ENCODE results near the gene RAB11FIP2. TPM values are rescaled to one million over a fixed set of nuclear protein-coding genes. Genes with fewer than 3 reads are reported as not detected.

The RAB11FIP2 gene
- total RNA-seq, 1 experiment from 2014 or later = 18.4 TPM

- Histone ChIP-seq H2BK15ac (ENCODE audit: low read depth, low read length) (no peak overlapping the region), H3K23ac (ENCODE audit: insufficient read length, low read depth, low read length) (no peak overlapping the region), H2BK5ac (ENCODE audit: insufficient read length, low read length) (no peak overlapping the region), H3K9ac (ENCODE audit: extremely low read depth, insufficient read length, low read length) (no peak overlapping the region), H3K27ac (ENCODE audit: insufficient read length, low read depth, low read length) (no peak overlapping the region), H3K14ac (ENCODE audit: insufficient read depth, low read length) (no peak overlapping the region), H4K8ac (replicated peaks; ENCODE audit: insufficient read length, low read depth, low read length) (no peak overlapping the region), H3K4ac (ENCODE audit: low read depth, low read length) (no peak overlapping the region), H3T11ph (ENCODE audit: low read length) (no peak overlapping the region), H2AFZ (ENCODE audit: low read length) (no peak overlapping the region), H2AK5ac (ENCODE audit: insufficient read length, low read length) (no peak overlapping the region), H3K27me3 (ENCODE audit: insufficient read depth, low read length) (no peaks in the 10 kb centered on the region), H3K18ac (ENCODE audit: insufficient read length, low read depth, low read length) (no peak overlapping the region), H4K20me1 (ENCODE audit: control insufficient read depth, insufficient read depth, insufficient read length) (no peaks in the 10 kb centered on the region), H3K79me1 (ENCODE audit: insufficient read depth, low read depth, low read length, poor library complexity, severe bottlenecking) (no peaks in the 10 kb centered on the region), H3K56ac (ENCODE audit: insufficient read length, low read depth, low read length) (no peak overlapping the region), H2BK120ac (ENCODE audit: low read depth, low read length, poor library complexity, severe bottlenecking) (no peak overlapping the region), H3K4me1 (ENCODE audit: insufficient read depth, low read length) (no peaks in the 10 kb centered on the region; the same call in 1 of the 2 replicates), H4K91ac (ENCODE audit: insufficient read length, low read depth, low read length) (no peak overlapping the region), H2BK12ac (ENCODE audit: insufficient read length, low read depth, low read length) (no peak overlapping the region), H4K5ac (ENCODE audit: insufficient read length, low read depth, low read length) (no peak overlapping the region), H2BK20ac (ENCODE audit: low read depth, low read length, poor library complexity, severe bottlenecking) (no peak overlapping the region), H3K79me2 (ENCODE audit: insufficient read depth, low read length) (no peaks in the 10 kb centered on the region), H3K23me2 (ENCODE audit: insufficient read length, low read depth, low read length, poor library complexity, severe bottlenecking) (no peaks in the 10 kb centered on the region), H3K4me2 (ENCODE audit: insufficient read depth, insufficient read length, low read length) (no peak overlapping the region), H3K9me3 (ENCODE audit: control insufficient read depth, low read depth, low read length) (no peaks in the 10 kb centered on the region)
- DNase-seq = peak; percentile 37
- H3K36me3 Mint-ChIP-seq (ENCODE audit: insufficient read depth in 1 of 3, low read depth in 3 of 3) = no peaks in the 10 kb centered on the region; a peak in 1 of 7 replicates
- peaks cover 20 to 22% of the 10 kb centered on the region in 2 experiments for H3K4me1 Mint-ChIP-seq
- H3K27ac Mint-ChIP-seq = no peak overlapping the region
- H3K27me3 Mint-ChIP-seq (ENCODE audit: low read depth) = no peaks in the 10 kb centered on the region
- H3K4me3 Mint-ChIP-seq = no peak overlapping the region
- WGBS (ENCODE audit: extremely low coverage, insufficient read length, low lambda C conversion rate) = no CpG with 5 or more reads among the region's 2 CpGs
- TF ChIP-seq CTCF (conservative IDR thresholded peaks at IDR 0.05) = peak; percentile 37; the same call in 2 of the 3 replicates
- no peaks in the 10 kb centered on the region for H3K9me3 Mint-ChIP-seq
These were observed 75.8 kb downstream of the RAB11FIP2 start for GRCh38 chr10:117970962-117971361.
